KBM-7 (cell line): Measurements from ENCODE around the gene OR6K6.

Source experiments
- DNase-seq: peaks from one replicate; pipeline ENCODE4 v3.0.0-alpha.2; 2015
- in situ Hi-C: fragments of 300-500 bp; cut with MboI; formaldehyde crosslinking; loops from 2 replicates; pipeline ENCODE4 v1.14.3; 2020; ENCODE audit warnings: low sequenced_read_pairs, low pct_unique_long_range_greater_than_20kb, mixed read lengths

OR6K6 gene

GRCh38 chr1:158754420-158754819, at the start of gene OR6K6:
OR6K6 (plus strand) TSS chr1:158754720; CDS start chr1:158754888, 168 bp downstream.
- in situ Hi-C loops: no loop called here

GRCh38 chr1:158706096-158706495, 48.4 kb upstream of the OR6K6 start:
- in situ Hi-C loops: no loop called here
- no peak for DNase-seq

More at GRCh38 chr1:158754420-158754819, at the start of gene OR6K6:
- no peak for DNase-seq

GRCh38 chr1:158711098-158711497, 43.4 kb upstream of the OR6K6 start:
- in situ Hi-C loops: no loop called here
- DNase-seq: no peak

GRCh38 chr1:158714754-158715153, 39.8 kb upstream of the OR6K6 start:
- in situ Hi-C loops: no loop called here
- DNase-seq: no peak

- no peak for DNase-seq
- in situ Hi-C loops: no loop called here
Observed at GRCh38 chr1:158716335-158716734, 38.2 kb upstream of the OR6K6 start.

GRCh38 chr1:158717344-158717743, 37.2 kb upstream of the OR6K6 start:
- DNase-seq: no peak
- in situ Hi-C loops: no loop called here

GRCh38 chr1:158719664-158720063, 34.9 kb upstream of the OR6K6 start:
- in situ Hi-C loops: no loop called here
- no peak for DNase-seq

GRCh38 chr1:158720620-158721019, 33.9 kb upstream of the OR6K6 start, which contains the start of gene OR6K3:
OR6K3 (minus strand) TSS chr1:158720720; CDS start chr1:158718115, 2,605 bp downstream.
- in situ Hi-C loops: no loop called here
- DNase-seq: no peak

GRCh38 chr1:158724442-158724841, 30.1 kb upstream of the OR6K6 start:
- in situ Hi-C loops: no loop called here
- DNase-seq: no peak

- DNase-seq: no peak
- in situ Hi-C loops: no loop called here
Observed at GRCh38 chr1:158728510-158729225, 25.9 kb upstream of the OR6K6 start.

- no peak for DNase-seq
- in situ Hi-C loops: no loop called here
Observed at GRCh38 chr1:158730453-158730852, 24.1 kb upstream of the OR6K6 start.

GRCh38 chr1:158731707-158732106, 22.8 kb upstream of the OR6K6 start:
- no peak for DNase-seq
- in situ Hi-C loops: no loop called here

GRCh38 chr1:158732524-158732923, 22.0 kb upstream of the OR6K6 start:
- in situ Hi-C loops: no loop called here
- DNase-seq: no peak

- no peak for DNase-seq
Observed at GRCh38 chr1:158735848-158736247, 18.7 kb upstream of the OR6K6 start.

GRCh38 chr1:158752155-158752712, 2.3 kb upstream of the OR6K6 start:
- DNase-seq: no peak
- in situ Hi-C loops: no loop called here

More at GRCh38 chr1:158735848-158736247, 18.7 kb upstream of the OR6K6 start:
- in situ Hi-C loops: no loop called here

- in situ Hi-C loops: no loop called here
- DNase-seq: no peak
Observed at GRCh38 chr1:158771950-158772866, 17.7 kb downstream of the OR6K6 start, which contains the start of gene OR6N1. OR6N1 (minus strand) TSS chr1:158772195; CDS start chr1:158766682, 5,513 bp downstream.

GRCh38 chr1:158781104-158781503, 26.6 kb downstream of the OR6K6 start, which contains the start of gene OR6N2:
OR6N2 (minus strand) TSS chr1:158781204; CDS start chr1:158777635, 3,569 bp downstream.
- no peak for DNase-seq
- in situ Hi-C loops: loop anchor here (25.0 kb wide), 1 partner anchor 206 kb away; no protein-coding TSS in a partner anchor

- no peak for DNase-seq
- in situ Hi-C loops: loop anchor here (25.0 kb wide), 1 partner anchor 194 kb away; no protein-coding TSS in a partner anchor
Observed at GRCh38 chr1:158793604-158794003, 39.1 kb downstream of the OR6K6 start.

GRCh38 chr1:158794247-158794646, 39.7 kb downstream of the OR6K6 start:
- no peak for DNase-seq
- in situ Hi-C loops: loop anchor here (25.0 kb wide), 1 partner anchor 193 kb away; no protein-coding TSS in a partner anchor
